ENCODE results near the gene CRHR1. TPM values are rescaled to one million over a fixed set of nuclear protein-coding genes. Genes with fewer than 3 reads are reported as not detected.

The CRHR1 gene
- total RNA-seq, 1 experiment from 2014 or later = 1.6 TPM

DNA sequence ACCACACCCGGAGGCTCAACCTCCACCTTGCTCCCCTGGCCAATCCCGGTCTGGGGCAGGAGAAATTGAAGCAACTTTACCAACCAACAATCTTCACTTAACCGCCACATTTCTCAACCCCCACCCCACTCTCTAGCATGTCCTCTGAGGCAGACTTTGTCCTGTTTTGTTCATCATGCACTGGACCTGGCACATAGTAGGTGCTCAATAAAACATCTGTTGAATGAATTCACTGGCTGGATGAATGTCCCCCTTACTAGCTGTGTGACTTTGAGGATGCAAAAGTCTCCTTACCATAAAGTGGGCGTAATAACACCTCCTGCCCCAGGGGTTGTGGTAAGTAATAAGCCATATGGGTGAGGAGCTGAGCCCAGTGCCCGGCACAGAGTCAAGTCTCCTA lies 66.3 kb downstream of the CRHR1 start:
- H3K27ac Mint-ChIP-seq = no peak overlapping the region
- no peak for ATAC-seq
- TF ChIP-seq, protein P1, sequence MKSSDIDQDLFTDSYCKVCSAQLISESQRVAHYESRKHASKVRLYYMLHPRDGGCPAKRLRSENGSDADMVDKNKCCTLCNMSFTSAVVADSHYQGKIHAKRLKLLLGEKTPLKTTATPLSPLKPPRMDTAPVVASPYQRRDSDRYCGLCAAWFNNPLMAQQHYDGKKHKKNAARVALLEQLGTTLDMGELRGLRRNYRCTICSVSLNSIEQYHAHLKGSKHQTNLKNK (CRISPR knock-in tag; IDR thresholded peaks at IDR 0.05) = no peak
- TF ChIP-seq NR1H2 (CRISPR knock-in tag; IDR thresholded peaks at IDR 0.05) = no peak
- no peak for TF ChIP-seq HMGA2 (CRISPR knock-in tag; IDR thresholded peaks at IDR 0.05)
- TF ChIP-seq, protein P2, sequence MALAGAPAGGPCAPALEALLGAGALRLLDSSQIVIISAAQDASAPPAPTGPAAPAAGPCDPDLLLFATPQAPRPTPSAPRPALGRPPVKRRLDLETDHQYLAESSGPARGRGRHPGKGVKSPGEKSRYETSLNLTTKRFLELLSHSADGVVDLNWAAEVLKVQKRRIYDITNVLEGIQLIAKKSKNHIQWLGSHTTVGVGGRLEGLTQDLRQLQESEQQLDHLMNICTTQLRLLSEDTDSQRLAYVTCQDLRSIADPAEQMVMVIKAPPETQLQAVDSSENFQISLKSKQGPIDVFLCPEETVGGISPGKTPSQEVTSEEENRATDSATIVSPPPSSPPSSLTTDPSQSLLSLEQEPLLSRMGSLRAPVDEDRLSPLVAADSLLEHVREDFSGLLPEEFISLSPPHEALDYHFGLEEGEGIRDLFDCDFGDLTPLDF (CRISPR knock-in tag; IDR thresholded peaks at IDR 0.05) = no peak
- TF ChIP-seq GRHL2 (CRISPR knock-in tag; IDR thresholded peaks at IDR 0.05; ENCODE audit: insufficient replicate concordance, severe bottlenecking) = no peak
- TF ChIP-seq, protein P3, sequence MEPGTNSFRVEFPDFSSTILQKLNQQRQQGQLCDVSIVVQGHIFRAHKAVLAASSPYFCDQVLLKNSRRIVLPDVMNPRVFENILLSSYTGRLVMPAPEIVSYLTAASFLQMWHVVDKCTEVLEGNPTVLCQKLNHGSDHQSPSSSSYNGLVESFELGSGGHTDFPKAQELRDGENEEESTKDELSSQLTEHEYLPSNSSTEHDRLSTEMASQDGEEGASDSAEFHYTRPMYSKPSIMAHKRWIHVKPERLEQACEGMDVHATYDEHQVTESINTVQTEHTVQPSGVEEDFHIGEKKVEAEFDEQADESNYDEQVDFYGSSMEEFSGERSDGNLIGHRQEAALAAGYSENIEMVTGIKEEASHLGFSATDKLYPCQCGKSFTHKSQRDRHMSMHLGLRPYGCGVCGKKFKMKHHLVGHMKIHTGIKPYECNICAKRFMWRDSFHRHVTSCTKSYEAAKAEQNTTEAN (CRISPR knock-in tag; IDR thresholded peaks at IDR 0.05) = no peak
- no peak for TF ChIP-seq ZNF232 (CRISPR knock-in tag; IDR thresholded peaks at IDR 0.05)
- no peaks in the 10 kb centered on the region for H3K4me1 Mint-ChIP-seq
- peaks cover 5% of the 10 kb centered on the region; the same call in 1 of the 2 replicates for H3K27me3 Mint-ChIP-seq (ENCODE audit: low read depth)
- H3K4me3 Mint-ChIP-seq = no peak overlapping the region
- H3K9me3 Mint-ChIP-seq = peaks cover 6% of the 10 kb centered on the region
- CTCF ChIA-PET = interaction anchor here (1.0 to 2.4 kb wide), 5 partner anchors 19 to 210 kb away, joined by 6 to 17 read pairs (median 12); partner anchors contain the start of gene CRHR1
- DNase-seq (ENCODE audit: low spot score) = no peak
- H3K36me3 Mint-ChIP-seq = no peaks in the 10 kb centered on the region
- POLR2A ChIA-PET = interaction anchor here (0.6 kb wide), 1 partner anchor 196 kb away, joined by 3 read pairs; no protein-coding TSS in a partner anchor

DNA sequence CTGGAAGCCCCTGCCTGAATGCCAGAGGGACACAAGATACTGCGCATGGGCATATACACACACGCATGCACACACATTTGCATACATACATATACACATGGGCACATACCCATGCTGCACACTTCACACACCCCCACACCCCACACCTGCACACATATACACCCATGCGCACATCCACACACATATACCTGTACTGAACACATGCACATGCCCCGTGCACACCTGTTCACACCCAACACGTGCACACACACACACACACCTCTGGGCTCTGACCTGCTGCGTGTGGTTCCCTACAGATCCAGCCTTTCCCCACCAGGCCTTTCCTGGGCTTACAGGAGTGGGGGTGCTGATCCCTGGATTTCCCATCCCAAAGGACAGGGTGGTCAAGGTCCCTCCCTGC lies 66.9 kb downstream of the CRHR1 start:
- H3K27me3 Mint-ChIP-seq (ENCODE audit: low read depth) = peaks cover 5% of the 10 kb centered on the region
- no peak for TF ChIP-seq GRHL2 (CRISPR knock-in tag; IDR thresholded peaks at IDR 0.05; ENCODE audit: insufficient replicate concordance, severe bottlenecking)
- TF ChIP-seq CREB1 (CRISPR knock-in tag; IDR thresholded peaks at IDR 0.05) = no peak
- TF ChIP-seq, protein P4, sequence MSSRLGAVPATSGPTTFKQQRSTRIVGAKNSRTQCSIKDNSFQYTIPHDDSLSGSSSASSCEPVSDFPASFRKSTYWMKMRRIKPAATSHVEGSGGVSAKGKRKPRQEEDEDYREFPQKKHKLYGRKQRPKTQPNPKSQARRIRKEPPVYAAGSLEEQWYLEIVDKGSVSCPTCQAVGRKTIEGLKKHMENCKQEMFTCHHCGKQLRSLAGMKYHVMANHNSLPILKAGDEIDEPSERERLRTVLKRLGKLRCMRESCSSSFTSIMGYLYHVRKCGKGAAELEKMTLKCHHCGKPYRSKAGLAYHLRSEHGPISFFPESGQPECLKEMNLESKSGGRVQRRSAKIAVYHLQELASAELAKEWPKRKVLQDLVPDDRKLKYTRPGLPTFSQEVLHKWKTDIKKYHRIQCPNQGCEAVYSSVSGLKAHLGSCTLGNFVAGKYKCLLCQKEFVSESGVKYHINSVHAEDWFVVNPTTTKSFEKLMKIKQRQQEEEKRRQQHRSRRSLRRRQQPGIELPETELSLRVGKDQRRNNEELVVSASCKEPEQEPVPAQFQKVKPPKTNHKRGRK (CRISPR knock-in tag; IDR thresholded peaks at IDR 0.05; ENCODE audit: borderline replicate concordance) = no peak
- TF ChIP-seq, protein P5, sequence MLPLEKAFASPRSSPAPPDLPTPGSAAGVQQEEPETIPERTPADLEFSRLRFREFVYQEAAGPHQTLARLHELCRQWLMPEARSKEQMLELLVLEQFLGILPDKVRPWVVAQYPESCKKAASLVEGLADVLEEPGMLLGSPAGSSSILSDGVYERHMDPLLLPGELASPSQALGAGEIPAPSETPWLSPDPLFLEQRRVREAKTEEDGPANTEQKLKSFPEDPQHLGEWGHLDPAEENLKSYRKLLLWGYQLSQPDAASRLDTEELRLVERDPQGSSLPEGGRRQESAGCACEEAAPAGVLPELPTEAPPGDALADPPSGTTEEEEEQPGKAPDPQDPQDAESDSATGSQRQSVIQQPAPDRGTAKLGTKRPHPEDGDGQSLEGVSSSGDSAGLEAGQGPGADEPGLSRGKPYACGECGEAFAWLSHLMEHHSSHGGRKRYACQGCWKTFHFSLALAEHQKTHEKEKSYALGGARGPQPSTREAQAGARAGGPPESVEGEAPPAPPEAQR (CRISPR knock-in tag; IDR thresholded peaks at IDR 0.05) = no peak
- TF ChIP-seq GABPB1 (CRISPR knock-in tag; IDR thresholded peaks at IDR 0.05) = no peak
- TF ChIP-seq, protein P6, sequence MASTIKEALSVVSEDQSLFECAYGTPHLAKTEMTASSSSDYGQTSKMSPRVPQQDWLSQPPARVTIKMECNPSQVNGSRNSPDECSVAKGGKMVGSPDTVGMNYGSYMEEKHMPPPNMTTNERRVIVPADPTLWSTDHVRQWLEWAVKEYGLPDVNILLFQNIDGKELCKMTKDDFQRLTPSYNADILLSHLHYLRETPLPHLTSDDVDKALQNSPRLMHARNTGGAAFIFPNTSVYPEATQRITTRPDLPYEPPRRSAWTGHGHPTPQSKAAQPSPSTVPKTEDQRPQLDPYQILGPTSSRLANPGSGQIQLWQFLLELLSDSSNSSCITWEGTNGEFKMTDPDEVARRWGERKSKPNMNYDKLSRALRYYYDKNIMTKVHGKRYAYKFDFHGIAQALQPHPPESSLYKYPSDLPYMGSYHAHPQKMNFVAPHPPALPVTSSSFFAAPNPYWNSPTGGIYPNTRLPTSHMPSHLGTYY (CRISPR knock-in tag; IDR thresholded peaks at IDR 0.05) = no peak
- TF ChIP-seq, protein P7, sequence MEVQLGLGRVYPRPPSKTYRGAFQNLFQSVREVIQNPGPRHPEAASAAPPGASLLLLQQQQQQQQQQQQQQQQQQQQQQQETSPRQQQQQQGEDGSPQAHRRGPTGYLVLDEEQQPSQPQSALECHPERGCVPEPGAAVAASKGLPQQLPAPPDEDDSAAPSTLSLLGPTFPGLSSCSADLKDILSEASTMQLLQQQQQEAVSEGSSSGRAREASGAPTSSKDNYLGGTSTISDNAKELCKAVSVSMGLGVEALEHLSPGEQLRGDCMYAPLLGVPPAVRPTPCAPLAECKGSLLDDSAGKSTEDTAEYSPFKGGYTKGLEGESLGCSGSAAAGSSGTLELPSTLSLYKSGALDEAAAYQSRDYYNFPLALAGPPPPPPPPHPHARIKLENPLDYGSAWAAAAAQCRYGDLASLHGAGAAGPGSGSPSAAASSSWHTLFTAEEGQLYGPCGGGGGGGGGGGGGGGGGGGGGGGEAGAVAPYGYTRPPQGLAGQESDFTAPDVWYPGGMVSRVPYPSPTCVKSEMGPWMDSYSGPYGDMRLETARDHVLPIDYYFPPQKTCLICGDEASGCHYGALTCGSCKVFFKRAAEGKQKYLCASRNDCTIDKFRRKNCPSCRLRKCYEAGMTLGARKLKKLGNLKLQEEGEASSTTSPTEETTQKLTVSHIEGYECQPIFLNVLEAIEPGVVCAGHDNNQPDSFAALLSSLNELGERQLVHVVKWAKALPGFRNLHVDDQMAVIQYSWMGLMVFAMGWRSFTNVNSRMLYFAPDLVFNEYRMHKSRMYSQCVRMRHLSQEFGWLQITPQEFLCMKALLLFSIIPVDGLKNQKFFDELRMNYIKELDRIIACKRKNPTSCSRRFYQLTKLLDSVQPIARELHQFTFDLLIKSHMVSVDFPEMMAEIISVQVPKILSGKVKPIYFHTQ (CRISPR knock-in tag; IDR thresholded peaks at IDR 0.05) = no peak
- TF ChIP-seq, protein P8, sequence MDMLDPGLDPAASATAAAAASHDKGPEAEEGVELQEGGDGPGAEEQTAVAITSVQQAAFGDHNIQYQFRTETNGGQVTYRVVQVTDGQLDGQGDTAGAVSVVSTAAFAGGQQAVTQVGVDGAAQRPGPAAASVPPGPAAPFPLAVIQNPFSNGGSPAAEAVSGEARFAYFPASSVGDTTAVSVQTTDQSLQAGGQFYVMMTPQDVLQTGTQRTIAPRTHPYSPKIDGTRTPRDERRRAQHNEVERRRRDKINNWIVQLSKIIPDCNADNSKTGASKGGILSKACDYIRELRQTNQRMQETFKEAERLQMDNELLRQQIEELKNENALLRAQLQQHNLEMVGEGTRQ (CRISPR knock-in tag; IDR thresholded peaks at IDR 0.05) = no peak
- TF ChIP-seq, protein P9, sequence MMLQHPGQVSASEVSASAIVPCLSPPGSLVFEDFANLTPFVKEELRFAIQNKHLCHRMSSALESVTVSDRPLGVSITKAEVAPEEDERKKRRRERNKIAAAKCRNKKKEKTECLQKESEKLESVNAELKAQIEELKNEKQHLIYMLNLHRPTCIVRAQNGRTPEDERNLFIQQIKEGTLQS (CRISPR knock-in tag; conservative IDR thresholded peaks at IDR 0.05) = no peak
- TF ChIP-seq ZNF396 (CRISPR knock-in tag; IDR thresholded peaks at IDR 0.05; ENCODE audit: borderline replicate concordance) = no peak
- TF ChIP-seq NFATC4 (CRISPR knock-in tag; IDR thresholded peaks at IDR 0.05) = no peak
- TF ChIP-seq JUN (CRISPR knock-in tag; IDR thresholded peaks at IDR 0.05) = no peak
- no peak for TF ChIP-seq JAZF1 (CRISPR knock-in tag; IDR thresholded peaks at IDR 0.05)
- no peak for TF ChIP-seq RELA (CRISPR knock-in tag; IDR thresholded peaks at IDR 0.05; ENCODE audit: borderline replicate concordance)
- TF ChIP-seq, protein P10, sequence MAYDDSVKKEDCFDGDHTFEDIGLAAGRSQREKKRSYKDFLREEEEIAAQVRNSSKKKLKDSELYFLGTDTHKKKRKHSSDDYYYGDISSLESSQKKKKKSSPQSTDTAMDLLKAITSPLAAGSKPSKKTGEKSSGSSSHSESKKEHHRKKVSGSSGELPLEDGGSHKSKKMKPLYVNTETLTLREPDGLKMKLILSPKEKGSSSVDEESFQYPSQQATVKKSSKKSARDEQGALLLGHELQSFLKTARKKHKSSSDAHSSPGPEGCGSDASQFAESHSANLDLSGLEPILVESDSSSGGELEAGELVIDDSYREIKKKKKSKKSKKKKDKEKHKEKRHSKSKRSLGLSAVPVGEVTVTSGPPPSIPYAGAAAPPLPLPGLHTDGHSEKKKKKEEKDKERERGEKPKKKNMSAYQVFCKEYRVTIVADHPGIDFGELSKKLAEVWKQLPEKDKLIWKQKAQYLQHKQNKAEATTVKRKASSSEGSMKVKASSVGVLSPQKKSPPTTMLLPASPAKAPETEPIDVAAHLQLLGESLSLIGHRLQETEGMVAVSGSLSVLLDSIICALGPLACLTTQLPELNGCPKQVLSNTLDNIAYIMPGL (CRISPR knock-in tag; IDR thresholded peaks at IDR 0.05) = no peak
- no peak for TF ChIP-seq TEAD1 (CRISPR knock-in tag; IDR thresholded peaks at IDR 0.05)

More for the DNA sequence above, 66.9 kb downstream of the CRHR1 start:
- H3K27ac Mint-ChIP-seq = no peak overlapping the region
- no peaks in the 10 kb centered on the region for H3K4me1 Mint-ChIP-seq
- no peaks in the 10 kb centered on the region for H3K36me3 Mint-ChIP-seq
- POLR2A ChIA-PET = interaction anchor here (0.6 kb wide), 1 partner anchor 197 kb away, joined by 3 read pairs; no protein-coding TSS in a partner anchor
- no peak for DNase-seq (ENCODE audit: low spot score)
- no peak overlapping the region for H3K4me3 Mint-ChIP-seq
- CTCF ChIA-PET = interaction anchor here (0.8 to 2.8 kb wide), 12 partner anchors 10 to 211 kb away, joined by 3 to 23 read pairs (median 8); partner anchors contain the start of gene CRHR1
- H3K9me3 Mint-ChIP-seq = peaks cover 6% of the 10 kb centered on the region
- ATAC-seq = no peak
